ENCODE results near the gene TRRAP. TPM values are rescaled to one million over a fixed set of nuclear protein-coding genes. Genes with fewer than 3 reads are reported as not detected.

The TRRAP gene
- total and polyA plus RNA-seq, 2 of the 8 experiments (the other 6 are each of a cell fraction or from before 2014, with no cell fraction given), result 21.7 to 48.6 TPM

- Histone ChIP-seq H2AK5ac (ENCODE audit: low read depth, low read length) (no peak overlapping the region), H3K9ac (replicated peaks in 1 of 4; ENCODE audit: extremely low read depth in 1 of 4, low read depth in 3 of 4, low read length in 3 of 4) (no peak overlapping the region), H3K4me2 (ENCODE audit: insufficient read depth in 1 of 2, low read depth in 2 of 2, low read length in 2 of 2) (no peak overlapping the region), H2BK120ac (replicated peaks; ENCODE audit: low read depth, low read length) (no peak overlapping the region), H3K9me3 (ENCODE audit: insufficient read depth in 2 of 2, low read depth in 1 of 2, low read length in 1 of 2) (0 out of 4 replicates have a peak, but pooled peaks cover 0 to 4% of the 10 kb centered on the region in 2 experiments), H2BK20ac (ENCODE audit: low read length) (no peak overlapping the region), H3K23me2 (ENCODE audit: low read depth, low read length) (no peaks in the 10 kb centered on the region), H3K36me3 (ENCODE audit: control insufficient read depth in 2 of 4, insufficient read depth in 4 of 4, low read length in 3 of 4) (peaks cover 15 to 78% (median 60%) of the 10 kb centered on the region in 4 experiments), H2BK12ac (ENCODE audit: low read depth, low read length) (no peak overlapping the region), H3K79me1 (ENCODE audit: low read depth, low read length) (no peaks in the 10 kb centered on the region), H3K4ac (replicated peaks; ENCODE audit: insufficient read length, low read depth, low read length) (no peak overlapping the region), H3K23ac (ENCODE audit: insufficient read length) (no peak overlapping the region), H2BK5ac (ENCODE audit: low read depth, low read length) (no peak overlapping the region), H3K14ac (ENCODE audit: insufficient read length) (no peak overlapping the region), H2BK15ac (ENCODE audit: low read length) (no peak overlapping the region), H3K4me1 (replicated peaks in 1 of 4; ENCODE audit: control insufficient read depth in 3 of 4, insufficient read depth in 4 of 4, low read length in 3 of 4) (no peaks in the 10 kb centered on the region), H3K56ac (replicated peaks; ENCODE audit: insufficient read length, low read depth, low read length) (no peak overlapping the region), H3K27me3 (replicated peaks in 1 of 4; ENCODE audit: control insufficient read depth in 3 of 4, extremely low read depth in 1 of 4, insufficient read depth in 3 of 4, low read length in 3 of 4) (no peaks in the 10 kb centered on the region), H2AFZ (ENCODE audit: low read length) (no peak overlapping the region), H3K27ac (ENCODE audit: low read depth, low read length) (no peak overlapping the region), H3K4me3 (ENCODE audit: extremely low read depth in 1 of 4, insufficient read depth in 2 of 4, low read depth in 3 of 4, low read length in 4 of 4) (no peak overlapping the region), H3K18ac (ENCODE audit: extremely low read depth, low read length) (no peak overlapping the region), H4K8ac (ENCODE audit: extremely low read depth, insufficient read depth, low read length) (no peak overlapping the region), H4K91ac (replicated peaks; ENCODE audit: insufficient read length, low read length) (no peak overlapping the region), H4K20me1 (replicated peaks in 1 of 2; ENCODE audit: control insufficient read depth in 1 of 2, insufficient read depth in 2 of 2, low read length in 2 of 2) (peaks cover 3% of the 10 kb centered on the region in 2 experiments), H3K79me2 (ENCODE audit: control insufficient read depth in 1 of 2, insufficient read depth in 2 of 2, low read length in 2 of 2) (no peaks in the 10 kb centered on the region), H4K5ac (ENCODE audit: insufficient read length, low read depth, low read length) (no peak overlapping the region)
- 83% methylated on average over 11 of the region's 11 CpGs; no CpG with 5 or more reads in 1 of the 2 experiments for WGBS, 2 experiments (ENCODE audit: extremely low coverage in 1 of 2, insufficient coverage in 1 of 2, insufficient read length in 1 of 2, insufficient replicate concordance in 2 of 2, low coverage in 1 of 2, low lambda C conversion rate in 2 of 2, missing lambda C conversion rate in 1 of 2)
- ChIA-PET CTCF (ENCODE audit: partially characterized antibody) (interaction anchor here (0.5 to 2.4 kb wide), 4 partner anchors 11 to 432 kb away, joined by 3 to 5 read pairs (median 5); no protein-coding TSS in a partner anchor), POLR2A (ENCODE audit: partially characterized antibody) (no interaction called here)
- no peak for FAIRE-seq
- DNase-seq (ENCODE audit: low read depth in 1 of 2, low spot score in 2 of 2), result no peak
- TF ChIP-seq SIX5 (IDR thresholded peaks at IDR 0.05; ENCODE audit: low read depth, low read length) (no peak), MAFK (IDR thresholded peaks at IDR 0.05; ENCODE audit: low read depth, low read length) (no peak), CHD1 (IDR thresholded peaks at IDR 0.05; ENCODE audit: low read depth, low read length) (no peak), POU5F1 (IDR thresholded peaks at IDR 0.05; ENCODE audit: low read depth, low read length) (no peak), RAD21 (IDR thresholded peaks at IDR 0.05 in 1 of 2, conservative IDR thresholded peaks at IDR 0.05 in 1 of 2; ENCODE audit: low read depth in 2 of 2, low read length in 2 of 2) (no peak), CBX5 (IDR thresholded peaks at IDR 0.05; ENCODE audit: low read depth, low read length) (no peak), SIRT6 (IDR thresholded peaks at IDR 0.05; ENCODE audit: low read length) (no peak), YY1 (IDR thresholded peaks at IDR 0.05; ENCODE audit: low read depth, low read length) (no peak), TAF7 (optimal IDR thresholded peaks at IDR 0.05; ENCODE audit: borderline replicate concordance, low read depth, low read length) (no peak), BCL11A (IDR thresholded peaks at IDR 0.05; ENCODE audit: low read depth in 2 of 2, low read length in 2 of 2) (no peak), JUND (IDR thresholded peaks at IDR 0.05; ENCODE audit: low read length) (no peak), NANOG (IDR thresholded peaks at IDR 0.05; ENCODE audit: insufficient read depth, low read depth, low read length, poor library complexity, severe bottlenecking) (no peak), SP4 (IDR thresholded peaks at IDR 0.05; ENCODE audit: low read length) (no peak), HDAC2 (IDR thresholded peaks at IDR 0.05; ENCODE audit: borderline replicate concordance in 1 of 2, low read depth in 2 of 2, low read length in 2 of 2) (no peak)
- TF ChIP-seq, protein P1, sequence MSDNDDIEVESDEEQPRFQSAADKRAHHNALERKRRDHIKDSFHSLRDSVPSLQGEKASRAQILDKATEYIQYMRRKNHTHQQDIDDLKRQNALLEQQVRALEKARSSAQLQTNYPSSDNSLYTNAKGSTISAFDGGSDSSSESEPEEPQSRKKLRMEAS (IDR thresholded peaks at IDR 0.05), result no peak
Measured at GRCh38 chr7:98984126-98984525, 105.8 kb downstream of the TRRAP start.

All from H1 (cell line).